GM12873 (cell line): ENCODE measurements around the gene NAPG.

Experiments used
- TF ChIP-seq, protein P1 (sequence below): IDR thresholded peaks from 2 replicates; pipeline ENCODE4 v1.5.1; 2012; ENCODE audit warnings: low read depth, mild to moderate bottlenecking, moderate library complexity, low read length, control low read depth; ENCODE audit not compliant: insufficient read depth; ENCODE audit errors: missing control alignments

Gene NAPG

DNA sequence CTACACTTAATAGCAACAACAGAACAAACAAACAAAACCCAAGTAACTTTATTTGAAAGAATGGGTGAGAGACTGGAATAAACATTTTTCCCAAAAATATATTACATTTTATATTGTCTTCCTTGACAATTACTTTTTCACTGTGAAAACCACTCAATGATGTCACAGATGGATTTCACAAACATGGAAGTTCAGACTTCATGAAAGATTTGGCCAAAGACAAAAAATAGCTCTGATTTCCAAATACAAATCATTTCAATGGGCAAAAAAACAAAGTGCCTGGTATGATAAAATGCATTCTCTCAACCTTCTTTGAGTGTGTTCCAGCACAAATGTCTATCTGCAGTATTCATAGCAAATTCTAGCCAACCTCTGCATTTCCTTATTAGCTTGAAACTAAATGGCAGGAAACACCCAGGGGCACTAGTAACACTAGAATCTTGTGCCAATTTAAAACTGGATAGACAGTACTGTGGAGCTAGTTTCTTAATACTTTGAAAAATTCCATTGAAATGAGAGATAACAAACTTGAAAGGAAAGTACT lies 28.5 kb upstream of the NAPG start:
- TF ChIP-seq, protein P1, sequence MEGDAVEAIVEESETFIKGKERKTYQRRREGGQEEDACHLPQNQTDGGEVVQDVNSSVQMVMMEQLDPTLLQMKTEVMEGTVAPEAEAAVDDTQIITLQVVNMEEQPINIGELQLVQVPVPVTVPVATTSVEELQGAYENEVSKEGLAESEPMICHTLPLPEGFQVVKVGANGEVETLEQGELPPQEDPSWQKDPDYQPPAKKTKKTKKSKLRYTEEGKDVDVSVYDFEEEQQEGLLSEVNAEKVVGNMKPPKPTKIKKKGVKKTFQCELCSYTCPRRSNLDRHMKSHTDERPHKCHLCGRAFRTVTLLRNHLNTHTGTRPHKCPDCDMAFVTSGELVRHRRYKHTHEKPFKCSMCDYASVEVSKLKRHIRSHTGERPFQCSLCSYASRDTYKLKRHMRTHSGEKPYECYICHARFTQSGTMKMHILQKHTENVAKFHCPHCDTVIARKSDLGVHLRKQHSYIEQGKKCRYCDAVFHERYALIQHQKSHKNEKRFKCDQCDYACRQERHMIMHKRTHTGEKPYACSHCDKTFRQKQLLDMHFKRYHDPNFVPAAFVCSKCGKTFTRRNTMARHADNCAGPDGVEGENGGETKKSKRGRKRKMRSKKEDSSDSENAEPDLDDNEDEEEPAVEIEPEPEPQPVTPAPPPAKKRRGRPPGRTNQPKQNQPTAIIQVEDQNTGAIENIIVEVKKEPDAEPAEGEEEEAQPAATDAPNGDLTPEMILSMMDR, result no peak

DNA sequence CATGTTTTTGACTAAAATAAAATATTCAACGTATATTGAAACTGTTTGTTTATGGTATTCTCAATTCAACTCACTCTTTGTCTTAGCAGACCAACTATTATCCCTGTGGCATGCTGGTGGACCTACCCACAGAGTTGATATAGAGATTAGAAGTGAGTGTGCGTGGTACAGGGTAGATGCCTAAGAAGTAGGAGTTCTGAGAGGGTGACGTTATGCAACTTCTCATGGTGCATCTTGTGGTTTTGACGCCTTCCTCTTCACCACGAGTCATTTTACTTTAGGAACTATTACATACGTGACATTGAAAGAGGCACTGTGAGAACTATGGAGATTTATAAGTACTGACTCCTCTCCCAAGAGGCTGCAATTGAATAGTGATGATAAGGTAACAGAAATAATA lies 26.6 kb upstream of the NAPG start:
- TF ChIP-seq, protein P1, result no peak

DNA sequence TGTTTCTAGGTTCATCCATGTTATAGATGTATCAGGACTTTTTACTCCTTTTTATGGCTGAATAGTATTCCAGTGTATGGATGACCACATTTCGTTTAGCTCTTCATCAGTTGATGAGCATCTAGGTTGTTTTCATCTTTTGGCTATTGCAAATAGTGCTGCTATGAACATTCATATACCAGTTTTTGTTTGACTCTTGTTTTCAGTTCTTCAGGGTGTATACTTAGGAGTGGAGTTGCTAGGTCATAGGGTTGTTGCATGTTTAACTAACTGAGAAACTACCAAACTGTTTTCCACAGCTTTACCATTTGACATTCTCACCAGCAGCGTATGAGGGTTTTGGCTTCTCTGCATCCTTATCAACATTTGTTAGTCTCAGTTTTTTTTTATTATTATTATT lies 25.8 kb upstream of the NAPG start:
- TF ChIP-seq, protein P1, result no peak

DNA sequence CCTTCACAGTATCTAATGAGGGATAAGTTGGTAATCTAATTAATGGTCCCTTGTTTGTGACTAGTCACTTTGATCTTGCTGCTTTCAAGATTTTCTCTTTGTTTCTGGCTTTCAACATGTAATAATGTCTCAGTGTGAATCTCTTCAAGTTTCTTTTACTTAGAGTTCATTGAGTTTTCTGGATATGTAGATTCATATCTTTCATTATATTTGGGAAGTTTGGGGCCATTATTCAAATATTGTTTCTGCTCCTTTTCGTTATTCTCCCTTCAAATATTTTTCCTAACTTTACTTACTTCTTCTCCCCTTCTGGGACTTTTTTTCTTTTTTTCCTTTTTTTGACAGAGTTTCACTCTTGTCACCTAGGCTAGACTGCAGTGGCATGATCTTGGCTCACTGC lies 21.1 kb upstream of the NAPG start:
- TF ChIP-seq, protein P1, result no peak

DNA sequence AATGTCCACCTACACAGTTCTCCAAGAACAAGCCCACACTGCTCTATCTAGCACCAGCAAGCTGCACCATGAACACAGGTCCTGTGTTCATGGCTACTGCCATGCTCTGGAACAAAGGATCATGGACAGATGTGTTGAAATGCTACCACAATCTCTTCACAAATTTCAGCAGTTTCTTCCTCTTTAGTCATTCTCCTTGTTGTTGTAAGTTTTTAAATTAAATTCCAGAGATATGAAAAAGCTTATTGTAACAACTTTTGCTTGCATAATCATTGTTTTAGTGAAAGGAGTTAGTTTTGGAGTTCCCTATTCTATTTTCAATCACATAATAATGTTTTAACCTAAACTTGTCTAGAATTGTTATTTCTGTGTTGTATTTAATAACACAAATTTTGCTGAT lies 17.2 kb upstream of the NAPG start:
- TF ChIP-seq, protein P1, result no peak

DNA sequence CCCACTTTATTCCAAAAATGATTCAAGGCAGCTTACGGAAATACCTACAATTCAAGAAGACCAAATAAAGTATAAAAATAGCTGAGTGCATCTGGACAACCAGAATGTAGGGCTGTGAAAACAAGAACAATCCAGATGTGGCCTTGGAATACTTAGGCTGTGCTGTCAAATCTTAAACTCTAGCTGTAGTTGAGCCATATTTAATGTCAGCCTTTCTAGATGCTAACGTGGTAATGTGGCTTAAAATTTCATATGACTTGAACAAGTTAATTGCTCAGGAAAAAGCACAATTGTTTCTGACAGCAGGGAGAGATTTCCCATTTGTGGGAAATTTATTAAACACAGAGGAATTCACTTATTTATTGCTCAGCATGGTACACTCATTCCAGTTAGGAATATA lies 14.6 kb upstream of the NAPG start:
- TF ChIP-seq, protein P1, result no peak

DNA sequence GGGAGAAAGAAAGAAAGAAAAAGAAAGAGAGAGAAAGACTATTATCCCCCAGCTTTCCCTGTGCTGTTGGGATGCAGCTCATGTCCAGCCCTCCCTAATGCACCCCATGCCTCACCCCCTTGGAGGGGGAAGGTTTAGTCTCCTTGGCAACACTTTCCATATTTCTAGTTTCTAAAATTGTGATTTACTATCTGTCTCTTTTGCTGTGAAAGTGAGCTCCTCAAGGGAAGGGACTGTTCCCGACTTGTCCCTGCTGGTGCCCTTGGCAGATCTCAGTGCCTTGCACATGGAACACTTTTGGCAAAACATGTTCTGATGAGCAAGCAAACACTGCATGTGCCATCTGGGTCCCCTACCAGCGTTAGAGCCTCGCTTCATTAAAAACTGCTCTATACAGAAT lies 11.7 kb upstream of the NAPG start:
- TF ChIP-seq, protein P1, result no peak
